ENCODE data around the gene ITPR2.
"Not testable (repeated sequence)": the region's sequence is repeated elsewhere in the genome, so short reads cannot be mapped to it uniquely, and the experiment has no call there.

Gene ITPR2

GRCh38 chr12:26838888-26839416, 6.0 kb upstream of the ITPR2 start:
- H3K4me3 ChIP-seq (replicated peaks; ENCODE audit: insufficient read depth, low read length): no peak overlapping the region
- H3K27ac ChIP-seq (replicated peaks): no peak overlapping the region
- DNase-seq (ENCODE audit: low read depth in 1 of 2, low spot score in 1 of 2): no peak
- H3K27me3 ChIP-seq (ENCODE audit: insufficient read depth, poor library complexity, severe bottlenecking): no peaks in the 10 kb centered on the region
- no peak for TF ChIP-seq REST (IDR thresholded peaks at IDR 0.05; ENCODE audit: insufficient replicate concordance, low read depth)
- TF ChIP-seq POLR2AphosphoS5 (IDR thresholded peaks at IDR 0.05; ENCODE audit: low read depth): no peak
- TF ChIP-seq CTCF (IDR thresholded peaks at IDR 0.05; ENCODE audit: insufficient read depth, low read length): no peak
- TF ChIP-seq GABPA (IDR thresholded peaks at IDR 0.05; ENCODE audit: low read depth): no peak
- no peak for TF ChIP-seq SPI1 (IDR thresholded peaks at IDR 0.05; ENCODE audit: borderline replicate concordance, low read depth)

- Histone ChIP-seq H3K27me3 (ENCODE audit: insufficient read depth, poor library complexity, severe bottlenecking) (no peaks in the 10 kb centered on the region), H3K27ac (replicated peaks) (no peak overlapping the region), H3K4me3 (replicated peaks; ENCODE audit: insufficient read depth, low read length) (no peak overlapping the region)
- TF ChIP-seq REST (IDR thresholded peaks at IDR 0.05; ENCODE audit: insufficient replicate concordance, low read depth): no peak
- no peak for TF ChIP-seq SPI1 (IDR thresholded peaks at IDR 0.05; ENCODE audit: borderline replicate concordance, low read depth)
- no peak for TF ChIP-seq CTCF (IDR thresholded peaks at IDR 0.05; ENCODE audit: insufficient read depth, low read length)
- TF ChIP-seq POLR2AphosphoS5 (IDR thresholded peaks at IDR 0.05; ENCODE audit: low read depth): no peak
- no peak for TF ChIP-seq GABPA (IDR thresholded peaks at IDR 0.05; ENCODE audit: low read depth)
- no peak for DNase-seq (ENCODE audit: low read depth in 1 of 2, low spot score in 1 of 2)
These were observed 3.2 kb upstream of the ITPR2 start for GRCh38 chr12:26836201-26836600.

DNA sequence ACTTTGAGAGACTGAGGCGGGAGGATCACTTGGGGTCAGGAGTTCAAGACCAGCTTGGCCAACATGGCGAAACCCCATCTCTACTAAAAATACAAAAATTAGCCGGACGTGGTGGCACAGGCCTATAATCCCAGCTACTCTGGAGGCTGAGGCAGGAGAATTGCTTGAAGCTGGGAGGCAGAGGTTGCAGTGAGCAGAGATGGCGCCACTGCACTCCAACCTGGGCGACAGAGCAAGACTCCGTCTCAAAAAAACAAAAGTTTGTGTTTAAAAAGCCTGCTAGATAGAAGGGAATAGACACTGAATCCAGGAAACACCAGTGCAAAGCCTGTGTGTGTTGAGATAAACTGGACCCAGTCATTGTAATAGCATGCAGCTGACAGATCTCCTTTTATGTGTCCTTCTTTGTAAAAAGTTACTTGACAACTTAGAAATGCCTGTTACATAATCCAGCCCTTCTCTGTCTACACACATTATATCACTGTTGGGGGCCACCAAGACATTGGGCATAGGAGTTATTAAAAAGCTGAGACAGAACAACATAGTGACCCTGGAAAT, 1.6 kb upstream of the ITPR2 start:
- not testable (repeated sequence) for H3K27me3 ChIP-seq (ENCODE audit: insufficient read depth, poor library complexity, severe bottlenecking); DNase-seq (ENCODE audit: low read depth in 1 of 2, low spot score in 1 of 2); H3K4me3 ChIP-seq (replicated peaks; ENCODE audit: insufficient read depth, low read length); H3K27ac ChIP-seq (replicated peaks)

GRCh38 chr12:26833743-26834490, 923 bp upstream of the ITPR2 start:
- H3K27ac ChIP-seq (replicated peaks): peak overlapping the region; percentile 43
- DNase-seq (ENCODE audit: low read depth in 1 of 2, low spot score in 1 of 2): peak; percentile 56 to 66

More at GRCh38 chr12:26833743-26834490, 923 bp upstream of the ITPR2 start:
- Histone ChIP-seq H3K27me3 (ENCODE audit: insufficient read depth, poor library complexity, severe bottlenecking) (no peaks in the 10 kb centered on the region), H3K4me3 (replicated peaks; ENCODE audit: insufficient read depth, low read length) (peak overlapping the region; percentile 84)
- TF ChIP-seq SPI1 (IDR thresholded peaks at IDR 0.05; ENCODE audit: borderline replicate concordance, low read depth): peak; percentile 33; the same call in 1 of the 2 replicates
- no peak for TF ChIP-seq GABPA (IDR thresholded peaks at IDR 0.05; ENCODE audit: low read depth)

All from HL-60 (cell line).